Loucy (cell line): ENCODE measurements around the gene PALLD.
"Not testable (repeated sequence)": the region's sequence is repeated elsewhere in the genome, so short reads cannot be mapped to it uniquely, and the experiment has no call there.

Experiments used
- H2AFZ ChIP-seq: fragments of 200-600 bp; sonication (generic); 2 replicates; pipeline ENCODE4 v1.6.0; 2016; ENCODE audit warnings: antibody characterized with exemption, mild to moderate bottlenecking, low read length, moderate library complexity
- H3F3A ChIP-seq: fragments of 200-600 bp; 2 replicates; pipeline ENCODE4 v1.6.0; 2016; ENCODE audit warnings: antibody characterized with exemption, low read depth, mild to moderate bottlenecking
- H3K27me3 ChIP-seq: fragments of 200-600 bp; sonication (generic); 2 replicates; pipeline ENCODE4 v1.6.1; 2014; ENCODE audit warnings: low read length, mild to moderate bottlenecking; ENCODE audit not compliant: insufficient read depth, poor library complexity, severe bottlenecking
- H3K36me3 ChIP-seq: fragments of 200-600 bp; sonication (generic); 2 replicates; pipeline ENCODE4 v1.6.1; 2016; ENCODE audit warnings: low read length; ENCODE audit not compliant: insufficient read depth
- H3K4me1 ChIP-seq: fragments of 200-600 bp; sonication (generic); 2 replicates; pipeline ENCODE4 v1.5.1; 2014; ENCODE audit warnings: low read length, mild to moderate bottlenecking; ENCODE audit not compliant: insufficient read depth, poor library complexity, severe bottlenecking
- H3K4me2 ChIP-seq: fragments of 200-600 bp; sonication (generic); 2 replicates; pipeline ENCODE4 v1.6.0; 2014; ENCODE audit warnings: antibody characterized with exemption, low read length, low read depth, mild to moderate bottlenecking; ENCODE audit not compliant: poor library complexity, severe bottlenecking
- H3K4me3 ChIP-seq: fragments of 200-600 bp; sonication (generic); 2 replicates; pipeline ENCODE4 v1.5.1; 2014; ENCODE audit warnings: low read length, mild to moderate bottlenecking, mixed read lengths; ENCODE audit not compliant: poor library complexity, severe bottlenecking
- H3K79me2 ChIP-seq: fragments of 200-600 bp; sonication (generic); 2 replicates; pipeline ENCODE4 v1.6.1; 2014; ENCODE audit warnings: low read length; ENCODE audit not compliant: insufficient read depth
- H3K9ac ChIP-seq: fragments of 200-600 bp; sonication (generic); 2 replicates; pipeline ENCODE4 v1.6.0; 2014; ENCODE audit warnings: mild to moderate bottlenecking, low read depth, low read length, moderate library complexity; ENCODE audit not compliant: poor library complexity, severe bottlenecking
- H3K9me2 ChIP-seq: fragments of 200-600 bp; sonication (generic); replicated peaks from 2 replicates; pipeline ENCODE4 v1.6.1; 2016; ENCODE audit warnings: low read depth, low read length, mixed read lengths
- H3K9me3 ChIP-seq: fragments of 200-600 bp; sonication (generic); 2 replicates; pipeline ENCODE4 v1.6.1; 2014; ENCODE audit warnings: mild to moderate bottlenecking, antibody characterized with exemption, low read length, low read depth; ENCODE audit not compliant: insufficient read depth
- H4K20me1 ChIP-seq: fragments of 200-600 bp; sonication (generic); 2 replicates; pipeline ENCODE4 v1.6.0; 2014; ENCODE audit warnings: antibody characterized with exemption, low read length, mild to moderate bottlenecking; ENCODE audit not compliant: insufficient read depth, poor library complexity, severe bottlenecking
- EZH2phosphoT487 ChIP-seq: fragments of 200-600 bp; IDR thresholded peaks from 2 replicates; pipeline ENCODE4 v1.6.1; 2018; ENCODE audit warnings: antibody characterized with exemption, mild to moderate bottlenecking, moderate library complexity, borderline replicate concordance
- TF ChIP-seq, protein P1 (sequence below): fragments of 200-600 bp; sonication (generic); conservative IDR thresholded peaks from 2 replicates; pipeline ENCODE4 v1.5.1; 2014; ENCODE audit warnings: mild to moderate bottlenecking, antibody characterized with exemption, low read length

Gene PALLD

DNA sequence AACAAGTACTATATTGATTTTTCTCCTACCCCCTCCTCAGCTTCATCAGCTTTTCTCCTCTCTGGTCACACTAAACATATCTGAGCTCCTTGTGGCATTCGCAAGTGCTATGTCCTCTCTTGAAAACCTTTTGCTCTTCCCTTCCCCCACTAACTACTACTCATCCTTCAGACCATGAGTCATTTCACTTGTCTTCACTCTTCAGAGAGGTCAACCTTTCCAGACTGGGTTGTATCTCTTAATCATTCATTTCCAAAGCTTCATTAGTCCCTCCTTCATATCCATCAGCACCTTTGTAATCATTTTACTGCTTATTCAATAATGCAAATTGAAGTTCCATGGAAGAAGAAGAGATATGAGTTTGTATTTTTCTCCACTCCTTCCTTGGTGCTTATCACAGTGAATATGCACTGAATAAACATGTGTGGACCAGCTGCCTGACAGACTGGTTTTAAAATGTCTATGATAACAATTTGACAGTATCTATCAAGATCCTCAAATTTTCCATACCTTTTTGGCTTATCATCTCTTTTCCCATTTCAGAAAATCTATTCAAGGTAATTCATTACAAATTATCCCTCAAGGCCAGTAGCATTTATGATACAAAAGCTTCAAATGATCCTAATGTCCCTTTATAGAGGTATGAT, 45.0 kb upstream of the PALLD start:
- Histone ChIP-seq H3K4me2 (no peak overlapping the region), H3K4me1 (peaks cover 20% of the 10 kb centered on the region), H3K9me3 (no peaks in the 10 kb centered on the region), H3K4me3 (no peak overlapping the region), H3K79me2 (no peaks in the 10 kb centered on the region), H3F3A (no peaks in the 10 kb centered on the region), H3K9ac (no peak overlapping the region), H3K9me2 (no peaks in the 10 kb centered on the region), H3K27me3 (no peaks in the 10 kb centered on the region), H2AFZ (no peak overlapping the region), H3K36me3 (no peaks in the 10 kb centered on the region), H4K20me1 (no peaks in the 10 kb centered on the region)
- TF ChIP-seq EZH2phosphoT487: no peak
- TF ChIP-seq, protein P1, sequence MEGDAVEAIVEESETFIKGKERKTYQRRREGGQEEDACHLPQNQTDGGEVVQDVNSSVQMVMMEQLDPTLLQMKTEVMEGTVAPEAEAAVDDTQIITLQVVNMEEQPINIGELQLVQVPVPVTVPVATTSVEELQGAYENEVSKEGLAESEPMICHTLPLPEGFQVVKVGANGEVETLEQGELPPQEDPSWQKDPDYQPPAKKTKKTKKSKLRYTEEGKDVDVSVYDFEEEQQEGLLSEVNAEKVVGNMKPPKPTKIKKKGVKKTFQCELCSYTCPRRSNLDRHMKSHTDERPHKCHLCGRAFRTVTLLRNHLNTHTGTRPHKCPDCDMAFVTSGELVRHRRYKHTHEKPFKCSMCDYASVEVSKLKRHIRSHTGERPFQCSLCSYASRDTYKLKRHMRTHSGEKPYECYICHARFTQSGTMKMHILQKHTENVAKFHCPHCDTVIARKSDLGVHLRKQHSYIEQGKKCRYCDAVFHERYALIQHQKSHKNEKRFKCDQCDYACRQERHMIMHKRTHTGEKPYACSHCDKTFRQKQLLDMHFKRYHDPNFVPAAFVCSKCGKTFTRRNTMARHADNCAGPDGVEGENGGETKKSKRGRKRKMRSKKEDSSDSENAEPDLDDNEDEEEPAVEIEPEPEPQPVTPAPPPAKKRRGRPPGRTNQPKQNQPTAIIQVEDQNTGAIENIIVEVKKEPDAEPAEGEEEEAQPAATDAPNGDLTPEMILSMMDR: no peak

DNA sequence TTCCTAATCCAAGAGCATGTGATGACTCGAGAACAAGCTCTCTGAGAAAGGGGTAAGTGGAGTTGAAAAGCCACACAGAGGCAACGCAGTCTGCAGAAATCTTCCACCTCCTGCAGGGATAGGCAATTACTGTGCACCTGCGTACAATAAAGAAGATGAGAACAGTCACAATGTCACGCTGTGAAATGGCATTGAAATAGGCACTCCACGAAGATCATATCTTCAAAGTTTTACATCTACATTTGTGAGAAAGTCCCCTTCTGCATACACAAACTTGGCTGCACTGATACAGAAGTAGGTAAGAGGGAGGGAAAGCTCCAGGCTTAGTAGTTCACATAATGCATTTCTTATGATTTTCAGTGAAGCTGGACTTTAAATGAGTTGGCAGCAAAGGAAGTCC, 43.7 kb upstream of the PALLD start:
- Histone ChIP-seq H3K4me2 (no peak overlapping the region), H2AFZ (no peak overlapping the region), H3K9me2 (no peaks in the 10 kb centered on the region), H3K9me3 (no peaks in the 10 kb centered on the region), H3K36me3 (no peaks in the 10 kb centered on the region), H3K27me3 (no peaks in the 10 kb centered on the region), H3K9ac (no peak overlapping the region), H3K4me3 (no peak overlapping the region), H4K20me1 (no peaks in the 10 kb centered on the region), H3K4me1 (peaks cover 20% of the 10 kb centered on the region), H3F3A (no peaks in the 10 kb centered on the region), H3K79me2 (no peaks in the 10 kb centered on the region)
- TF ChIP-seq, protein P1: no peak
- TF ChIP-seq EZH2phosphoT487: no peak

DNA sequence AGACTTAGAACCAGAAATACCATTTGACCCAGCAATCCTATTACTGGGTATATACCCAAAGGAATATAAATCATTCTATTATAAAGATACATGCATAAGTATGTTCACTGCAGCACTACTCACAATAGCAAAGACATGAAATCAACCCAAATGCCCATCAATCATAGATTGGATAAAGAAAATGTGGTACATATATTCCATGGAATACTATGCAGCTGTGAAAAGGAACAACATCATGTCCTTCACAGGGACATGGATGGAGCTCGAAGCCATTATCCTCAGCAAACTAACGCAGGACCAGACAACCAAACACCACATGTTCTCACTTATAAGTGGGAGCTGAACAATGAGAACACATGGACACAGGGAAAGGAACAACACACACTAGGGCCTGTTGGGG, 38.6 kb upstream of the PALLD start:
- not testable (repeated sequence) for H3K4me1 ChIP-seq, H3K36me3 ChIP-seq

DNA sequence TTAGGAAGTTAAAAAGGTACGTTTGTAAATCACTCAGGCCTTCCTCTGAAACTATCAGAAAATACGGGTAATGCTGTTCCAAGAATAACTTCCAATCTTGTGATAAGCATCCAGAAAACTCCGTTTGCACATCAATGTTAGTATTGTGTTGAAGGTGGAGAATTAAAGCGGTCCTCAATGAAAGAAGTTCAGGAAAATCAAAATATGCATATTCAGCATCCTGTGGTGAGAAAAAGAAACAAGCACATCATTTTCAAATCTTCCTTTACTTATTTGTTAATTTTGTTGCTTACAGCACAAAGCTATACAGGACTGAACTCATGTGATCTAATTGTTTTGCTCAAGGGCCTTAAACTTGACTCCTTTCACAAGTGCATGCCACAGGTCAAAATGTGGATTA, 35.0 kb upstream of the PALLD start:
- Histone ChIP-seq H3K79me2 (no peaks in the 10 kb centered on the region), H4K20me1 (no peaks in the 10 kb centered on the region), H3K4me2 (no peak overlapping the region), H2AFZ (no peak overlapping the region), H3K4me3 (no peak overlapping the region), H3K9me2 (no peaks in the 10 kb centered on the region), H3K4me1 (no peaks in the 10 kb centered on the region), H3F3A (no peaks in the 10 kb centered on the region; the same call in 1 of the 2 replicates), H3K27me3 (no peaks in the 10 kb centered on the region), H3K9ac (no peak overlapping the region), H3K9me3 (no peaks in the 10 kb centered on the region), H3K36me3 (no peaks in the 10 kb centered on the region)
- TF ChIP-seq, protein P1: no peak
- no peak for TF ChIP-seq EZH2phosphoT487

More for the DNA sequence above, 38.6 kb upstream of the PALLD start:
- not testable (repeated sequence) for H3K79me2 ChIP-seq, H4K20me1 ChIP-seq, H3K27me3 ChIP-seq, H3K4me2 ChIP-seq, H3F3A ChIP-seq, H2AFZ ChIP-seq, H3K4me3 ChIP-seq, H3K9me2 ChIP-seq, H3K9me3 ChIP-seq, H3K9ac ChIP-seq
